ENCODE data around the gene SOX6.

DNA sequence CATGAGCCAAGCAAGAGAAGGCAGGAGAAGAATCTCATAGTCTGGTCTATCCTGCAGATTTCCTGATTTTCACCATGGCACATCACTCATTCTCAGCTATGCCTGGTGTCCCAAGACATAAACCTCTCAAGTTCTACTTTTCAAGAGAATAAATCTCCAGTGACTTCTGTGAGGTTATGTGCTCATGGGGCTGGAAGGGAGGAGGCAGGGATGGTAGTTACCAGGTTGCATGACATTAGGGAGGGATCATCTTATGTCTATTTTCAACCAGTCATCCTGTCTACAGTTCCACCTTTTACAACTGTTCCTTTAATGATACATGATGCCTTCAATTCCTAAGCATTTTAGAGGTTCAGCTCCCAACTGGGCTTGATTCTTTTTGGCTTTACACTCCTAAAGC lies 297.7 kb downstream of the SOX6 start:
- TF ChIP-seq, protein P1, sequence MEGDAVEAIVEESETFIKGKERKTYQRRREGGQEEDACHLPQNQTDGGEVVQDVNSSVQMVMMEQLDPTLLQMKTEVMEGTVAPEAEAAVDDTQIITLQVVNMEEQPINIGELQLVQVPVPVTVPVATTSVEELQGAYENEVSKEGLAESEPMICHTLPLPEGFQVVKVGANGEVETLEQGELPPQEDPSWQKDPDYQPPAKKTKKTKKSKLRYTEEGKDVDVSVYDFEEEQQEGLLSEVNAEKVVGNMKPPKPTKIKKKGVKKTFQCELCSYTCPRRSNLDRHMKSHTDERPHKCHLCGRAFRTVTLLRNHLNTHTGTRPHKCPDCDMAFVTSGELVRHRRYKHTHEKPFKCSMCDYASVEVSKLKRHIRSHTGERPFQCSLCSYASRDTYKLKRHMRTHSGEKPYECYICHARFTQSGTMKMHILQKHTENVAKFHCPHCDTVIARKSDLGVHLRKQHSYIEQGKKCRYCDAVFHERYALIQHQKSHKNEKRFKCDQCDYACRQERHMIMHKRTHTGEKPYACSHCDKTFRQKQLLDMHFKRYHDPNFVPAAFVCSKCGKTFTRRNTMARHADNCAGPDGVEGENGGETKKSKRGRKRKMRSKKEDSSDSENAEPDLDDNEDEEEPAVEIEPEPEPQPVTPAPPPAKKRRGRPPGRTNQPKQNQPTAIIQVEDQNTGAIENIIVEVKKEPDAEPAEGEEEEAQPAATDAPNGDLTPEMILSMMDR (conservative IDR thresholded peaks at IDR 0.05; ENCODE audit: low read length): no peak
- TF ChIP-seq EZH2phosphoT487 (IDR thresholded peaks at IDR 0.05; ENCODE audit: borderline replicate concordance): no peak

Measured in Loucy (cell line).